ENCODE measurements around the gene ZBED3. TPM values are rescaled to one million over a fixed set of nuclear protein-coding genes. Genes with fewer than 3 reads are reported as not detected.
"Not testable (repeated sequence)": the region's sequence is repeated elsewhere in the genome, so short reads cannot be mapped to it uniquely, and the experiment has no call there.

Gene ZBED3
- polyA plus RNA-seq, 3 donors from 2014 or later, result 0.14 to 2.2 (median 1.5) TPM

DNA sequence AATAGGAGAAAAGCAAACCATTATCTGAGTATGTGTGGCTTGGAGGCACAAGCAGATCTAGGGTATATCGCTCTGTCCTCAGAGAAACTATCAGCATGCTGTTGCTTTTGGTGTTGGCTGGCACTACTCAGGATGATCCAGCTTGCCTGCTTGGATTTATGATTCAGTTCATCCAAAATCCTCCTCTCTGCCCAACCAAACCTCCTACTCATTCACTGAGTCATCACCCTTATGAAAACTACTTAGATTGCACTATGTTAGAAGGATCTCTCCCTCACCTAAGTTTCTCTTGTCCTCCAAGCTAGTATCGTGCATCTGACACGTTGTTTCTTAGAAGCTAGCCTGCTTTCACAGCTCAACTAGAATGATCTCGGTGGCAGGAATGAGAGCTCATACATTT is 14.2 kb upstream of the ZBED3 start:
- Mint-ChIP-seq H3K36me3 (peaks cover 0 to 5% (median 0%) of the 10 kb centered on the region in 3 donors), H3K27ac (no peak overlapping the region), H3K9me3 (no peaks in the 10 kb centered on the region), H3K4me1 (no peaks in the 10 kb centered on the region), H3K27me3 (ENCODE audit: low read depth in 3 of 3) (peaks cover 0 to 4% (median 2%) of the 10 kb centered on the region in 3 donors), H3K4me3 (no peak overlapping the region)
- no peak for DNase-seq

DNA sequence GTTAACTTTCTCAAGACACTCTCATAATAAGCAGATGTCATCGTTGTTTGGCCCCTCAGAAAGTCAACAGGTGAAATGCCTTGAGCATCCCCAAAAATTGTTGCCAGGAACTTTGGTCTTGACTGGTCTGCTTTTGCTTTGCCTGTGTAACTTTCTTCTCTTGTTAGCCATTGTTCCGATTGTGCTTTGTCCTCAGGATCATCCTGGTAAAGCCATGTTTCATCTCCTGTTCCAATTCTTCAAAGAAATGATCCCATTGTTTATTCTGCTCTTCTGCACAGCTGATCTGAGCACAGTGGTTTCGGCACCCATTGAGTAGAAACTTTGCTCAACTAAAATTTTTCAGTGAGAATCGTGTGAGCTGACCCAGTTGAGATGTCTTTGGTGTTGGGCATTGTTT is 8.1 kb upstream of the ZBED3 start:
- no peak overlapping the region for H3K4me3 Mint-ChIP-seq
- H3K4me1 Mint-ChIP-seq, result no peaks in the 10 kb centered on the region
- DNase-seq, result no peak
- H3K27ac Mint-ChIP-seq, result peak overlapping the region in 1 of 6 donors; percentile 22
- peaks cover 3 to 9% (median 5%) of the 10 kb centered on the region in 3 donors for H3K27me3 Mint-ChIP-seq (ENCODE audit: low read depth in 3 of 3)
- peaks cover 0 to 3% (median 0%) of the 10 kb centered on the region in 3 donors for H3K36me3 Mint-ChIP-seq
- H3K9me3 Mint-ChIP-seq, result peaks cover 0 to 2% (median 0%) of the 10 kb centered on the region in 6 donors

DNA sequence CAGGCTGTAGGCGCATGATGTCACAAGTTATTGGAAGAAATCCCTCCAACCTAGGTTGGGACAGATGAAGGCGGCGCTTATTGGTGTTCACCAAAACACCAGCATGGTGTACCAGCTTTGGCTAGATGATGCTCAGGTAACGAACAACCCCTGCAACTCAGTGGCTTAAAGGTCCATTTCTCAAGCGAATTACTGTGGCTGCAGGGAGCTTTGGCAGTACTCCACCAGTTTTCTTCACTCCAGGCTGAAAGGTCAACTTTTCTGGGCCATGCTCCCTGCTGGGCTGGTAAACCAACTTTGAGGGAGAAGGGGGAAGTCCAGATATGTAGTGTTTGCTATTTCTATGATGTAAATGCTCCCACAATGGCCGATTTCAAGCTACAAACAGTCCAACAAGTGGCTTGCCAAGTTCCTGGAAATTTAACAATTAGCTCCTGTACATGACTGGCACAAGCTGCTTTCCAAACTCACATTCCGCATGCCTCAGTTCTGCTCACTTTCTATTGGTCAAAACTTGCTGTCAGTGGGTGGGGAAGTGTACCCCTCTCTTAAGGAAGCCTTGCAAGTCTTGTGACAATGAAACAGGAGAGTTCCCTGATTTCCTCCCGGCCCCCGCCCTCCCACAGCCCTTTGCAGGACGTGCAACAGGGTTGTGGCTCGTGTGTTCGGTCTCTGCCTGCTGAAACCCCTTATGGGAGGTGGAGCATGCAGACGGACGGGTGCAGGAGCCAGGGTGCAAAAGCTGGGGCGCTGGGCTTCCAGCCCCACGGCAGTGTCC is 588 bp upstream of the ZBED3 start:
- H3K9me3 Mint-ChIP-seq, result no peaks in the 10 kb centered on the region
- H3K4me1 Mint-ChIP-seq, result peaks cover 15 to 23% of the 10 kb centered on the region in 2 donors
- peaks cover 2 to 14% (median 7%) of the 10 kb centered on the region in 3 donors for H3K27me3 Mint-ChIP-seq (ENCODE audit: low read depth in 3 of 3)
- H3K27ac Mint-ChIP-seq, result peak overlapping the region in 5 of 6 donors; percentile 50 to 81 (median 65)
- no peak for DNase-seq
- H3K36me3 Mint-ChIP-seq, result peaks cover 0 to 3% (median 0%) of the 10 kb centered on the region in 3 donors
- H3K4me3 Mint-ChIP-seq, result peak overlapping the region; percentile 92 to 96 (median 93)

DNA sequence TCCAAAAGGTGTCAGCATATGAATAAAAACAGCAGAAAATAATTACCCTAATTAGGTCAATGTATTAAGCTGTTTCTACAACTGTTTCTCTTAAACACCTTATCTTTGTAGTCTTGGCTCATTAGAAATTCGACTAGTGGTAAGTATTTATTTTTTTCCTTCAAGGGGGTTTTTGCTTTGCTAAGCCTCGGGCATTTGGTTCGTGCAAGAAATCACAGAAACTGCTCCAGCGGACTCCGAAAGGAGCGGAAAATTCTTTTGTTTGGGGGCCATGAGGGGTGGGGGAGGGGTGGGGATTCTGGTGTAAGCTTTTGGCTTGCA is 757 bp downstream of the ZBED3 start:
- DNase-seq, result no peak
- no peaks in the 10 kb centered on the region for H3K9me3 Mint-ChIP-seq
- peaks cover 0 to 6% (median 0%) of the 10 kb centered on the region in 3 donors for H3K36me3 Mint-ChIP-seq
- peak overlapping the region; percentile 63 to 91 (median 74) for H3K27ac Mint-ChIP-seq
- peak overlapping the region; percentile 92 to 96 (median 93) for H3K4me3 Mint-ChIP-seq
- H3K27me3 Mint-ChIP-seq (ENCODE audit: low read depth in 3 of 3), result peaks cover 2 to 14% (median 4%) of the 10 kb centered on the region in 3 donors
- H3K4me1 Mint-ChIP-seq, result peaks cover 15 to 23% of the 10 kb centered on the region in 2 donors

DNA sequence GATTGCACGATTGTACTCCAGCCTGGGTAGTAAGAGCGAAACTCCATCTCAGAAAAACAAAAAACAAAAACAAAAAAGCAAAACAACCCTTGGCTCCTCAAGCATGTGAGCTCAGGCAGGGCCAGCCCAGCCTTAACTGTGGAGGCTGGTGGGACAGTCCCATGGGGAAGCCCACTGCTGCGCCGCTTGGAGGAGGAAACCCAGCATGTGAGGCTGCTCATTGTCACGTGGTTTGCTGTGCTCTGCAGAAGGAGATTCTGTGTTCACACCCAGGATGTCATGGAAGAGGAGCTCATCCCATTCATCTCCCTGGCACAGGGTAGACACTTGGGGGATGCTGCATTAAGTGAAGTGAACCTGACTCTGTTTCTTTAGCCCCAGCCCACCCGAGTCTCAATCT is 4.0 kb downstream of the ZBED3 start:
- H3K27me3 Mint-ChIP-seq (ENCODE audit: low read depth in 3 of 3), result peaks cover 0 to 11% (median 0%) of the 10 kb centered on the region in 3 donors
- no peak overlapping the region for H3K27ac Mint-ChIP-seq
- peaks cover 0 to 11% (median 0%) of the 10 kb centered on the region in 3 donors for H3K36me3 Mint-ChIP-seq
- H3K4me3 Mint-ChIP-seq, result no peak overlapping the region
- no peak for DNase-seq
- H3K9me3 Mint-ChIP-seq, result no peaks in the 10 kb centered on the region
- H3K4me1 Mint-ChIP-seq, result peaks cover 13 to 18% of the 10 kb centered on the region in 2 donors

DNA sequence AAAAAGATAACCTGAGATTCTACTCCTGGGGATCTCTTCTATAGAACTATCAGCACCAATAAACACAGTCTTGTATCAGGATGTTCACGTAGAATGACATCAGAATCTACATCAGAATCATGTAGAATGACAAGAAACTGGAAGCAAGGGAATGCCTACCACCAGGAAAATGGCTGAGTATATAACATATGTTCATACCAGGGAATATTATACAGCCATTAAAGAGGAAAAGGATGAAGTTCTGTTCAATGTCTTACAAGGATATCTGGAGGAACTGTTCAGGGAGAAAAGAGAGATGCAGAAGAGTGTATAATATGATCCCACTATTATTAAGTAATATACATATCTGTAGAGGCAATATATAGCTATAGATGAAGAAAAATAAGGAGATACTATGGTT is 4.8 kb downstream of the ZBED3 start:
- Mint-ChIP-seq H3K9me3 (no peaks in the 10 kb centered on the region), H3K4me3 (no peak overlapping the region), H3K27ac (peak overlapping the region in 1 of 6 donors; percentile 2), H3K4me1 (peaks cover 11 to 16% of the 10 kb centered on the region in 2 donors), H3K27me3 (ENCODE audit: low read depth in 3 of 3) (peaks cover 0 to 5% (median 0%) of the 10 kb centered on the region in 3 donors), H3K36me3 (peaks cover 0 to 11% (median 0%) of the 10 kb centered on the region in 3 donors)
- DNase-seq, result no peak

DNA sequence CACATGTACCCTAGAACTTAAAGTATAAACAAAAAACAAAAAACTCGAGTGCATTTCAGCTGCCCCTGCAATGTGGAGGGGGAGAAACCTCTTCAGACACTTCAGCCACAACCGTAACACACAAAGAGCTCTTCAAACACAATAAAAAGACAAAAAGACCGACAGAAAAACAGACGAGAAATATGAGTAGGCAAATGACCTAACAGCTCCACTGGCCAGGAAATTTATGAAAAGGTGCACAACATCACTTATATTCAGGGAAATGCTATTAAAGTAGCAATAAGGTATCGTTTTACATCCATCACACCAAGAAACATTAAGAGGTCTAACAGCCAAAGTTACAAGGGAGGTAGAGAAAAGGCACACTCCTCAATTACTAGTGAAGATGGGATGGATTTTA is 6.2 kb downstream of the ZBED3 start:
- DNase-seq, result no peak
- Mint-ChIP-seq H3K27ac (no peak overlapping the region), H3K4me3 (no peak overlapping the region), H3K9me3 (no peaks in the 10 kb centered on the region), H3K27me3 (ENCODE audit: low read depth in 3 of 3) (peaks cover 0 to 2% (median 1%) of the 10 kb centered on the region in 3 donors), H3K4me1 (peaks cover 3 to 14% of the 10 kb centered on the region in 2 donors), H3K36me3 (peaks cover 0 to 11% (median 0%) of the 10 kb centered on the region in 3 donors)

DNA sequence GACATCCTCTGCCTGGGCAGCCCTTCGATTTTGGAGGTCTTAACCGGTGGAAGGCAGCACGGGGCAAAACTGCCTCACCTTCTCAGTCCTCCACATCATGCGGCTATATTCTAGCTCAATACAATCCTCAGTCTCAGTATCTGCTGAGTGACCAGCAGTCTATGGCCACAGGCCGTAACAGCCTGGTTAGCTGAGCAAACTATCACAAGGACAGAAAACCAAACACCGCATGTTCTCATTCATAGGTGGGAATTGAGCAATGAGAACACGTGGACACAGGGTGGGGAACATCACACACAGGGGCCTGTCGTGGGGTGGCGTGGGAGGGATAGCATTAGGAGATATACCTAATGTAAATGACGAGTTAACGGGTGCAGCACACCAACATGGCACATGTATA is 6.6 kb downstream of the ZBED3 start:
- H3K27ac Mint-ChIP-seq; H3K9me3 Mint-ChIP-seq; DNase-seq; H3K27me3 Mint-ChIP-seq (ENCODE audit: low read depth in 3 of 3); H3K4me3 Mint-ChIP-seq: not testable (repeated sequence)
- Mint-ChIP-seq H3K36me3 (peaks cover 0 to 13% (median 0%) of the 10 kb centered on the region in 3 donors), H3K4me1 (peaks cover 3 to 15% of the 10 kb centered on the region in 2 donors)

DNA sequence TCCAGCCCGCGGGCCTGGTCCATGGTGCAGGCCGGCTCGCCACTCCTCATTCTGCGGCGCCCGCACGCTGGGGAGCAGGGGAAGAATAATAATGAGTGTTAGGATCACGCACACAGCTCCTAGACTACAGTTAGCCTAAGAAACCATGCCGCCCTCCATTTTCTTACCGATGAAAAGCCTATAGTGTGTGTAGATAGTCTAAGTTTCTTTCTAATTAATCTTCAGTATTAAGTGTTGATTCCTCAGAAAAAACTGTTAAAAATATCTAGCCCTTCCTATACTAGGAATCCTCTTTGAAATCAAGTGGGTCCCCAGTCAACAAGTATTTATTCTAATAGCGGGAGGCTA is 9.3 kb downstream of the ZBED3 start:
- no peaks in the 10 kb centered on the region for H3K9me3 Mint-ChIP-seq
- peaks cover 0 to 21% (median 5%) of the 10 kb centered on the region in 3 donors for H3K36me3 Mint-ChIP-seq
- no peak overlapping the region for H3K27ac Mint-ChIP-seq
- DNase-seq, result no peak
- H3K4me1 Mint-ChIP-seq, result peaks cover 3 to 15% of the 10 kb centered on the region in 2 donors
- peak overlapping the region; percentile 67 to 78 (median 74) for H3K4me3 Mint-ChIP-seq
- H3K27me3 Mint-ChIP-seq (ENCODE audit: low read depth in 3 of 3), result peaks cover 1 to 2% (median 2%) of the 10 kb centered on the region in 3 donors

DNA sequence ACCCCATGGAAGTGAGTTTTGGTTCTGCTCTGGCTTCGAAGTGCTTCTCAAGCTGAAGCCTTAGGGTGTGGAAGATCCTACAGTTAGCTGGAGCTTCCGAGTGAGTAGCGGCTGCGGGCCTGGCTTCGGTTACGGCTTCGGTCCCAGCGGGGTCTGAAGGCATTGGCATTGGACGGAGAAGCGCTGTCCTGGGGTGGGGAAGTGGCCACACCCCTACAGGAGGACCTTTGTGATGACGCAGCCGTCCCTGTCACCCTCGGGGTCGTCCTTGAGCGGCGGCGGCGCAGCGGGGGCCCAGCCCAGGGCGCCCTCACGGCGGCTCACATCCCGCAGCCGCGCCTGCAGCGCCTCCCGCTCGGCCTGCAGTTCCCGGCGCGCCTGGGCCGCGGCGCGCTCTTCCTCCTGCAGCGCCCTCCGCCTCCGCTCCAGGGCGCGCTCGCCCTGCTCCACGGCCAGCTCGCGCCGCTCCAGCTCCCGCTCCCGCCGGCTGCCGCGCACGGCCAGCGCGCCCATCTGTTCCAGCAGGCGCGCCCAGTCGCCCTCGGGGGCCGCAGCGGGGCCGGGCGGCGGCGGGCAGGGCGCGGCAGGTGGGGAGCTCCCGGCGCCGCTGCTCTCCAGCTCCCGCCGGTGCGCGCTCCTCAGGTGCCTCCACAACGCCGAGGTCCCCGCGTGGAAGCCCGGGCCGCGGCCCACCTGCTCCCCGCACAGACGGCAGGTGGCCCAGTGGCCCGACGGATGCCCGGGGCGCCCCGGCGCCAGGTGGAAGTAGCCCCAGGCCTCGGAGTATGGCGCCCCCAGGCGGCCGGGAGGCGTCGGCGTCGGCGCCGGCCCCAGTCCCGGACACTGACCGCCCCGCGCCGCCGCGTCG is 9.9 kb downstream of the ZBED3 start:
- Mint-ChIP-seq H3K36me3 (peaks cover 0 to 21% (median 5%) of the 10 kb centered on the region in 3 donors), H3K4me1 (peaks cover 3 to 15% of the 10 kb centered on the region in 2 donors), H3K9me3 (no peaks in the 10 kb centered on the region), H3K4me3 (peak overlapping the region; percentile 67 to 78 (median 70)), H3K27ac (no peak overlapping the region), H3K27me3 (ENCODE audit: low read depth in 3 of 3) (peaks cover 1 to 2% (median 2%) of the 10 kb centered on the region in 3 donors)
- DNase-seq, result peak; percentile 45 to 55 (median 53)

DNA sequence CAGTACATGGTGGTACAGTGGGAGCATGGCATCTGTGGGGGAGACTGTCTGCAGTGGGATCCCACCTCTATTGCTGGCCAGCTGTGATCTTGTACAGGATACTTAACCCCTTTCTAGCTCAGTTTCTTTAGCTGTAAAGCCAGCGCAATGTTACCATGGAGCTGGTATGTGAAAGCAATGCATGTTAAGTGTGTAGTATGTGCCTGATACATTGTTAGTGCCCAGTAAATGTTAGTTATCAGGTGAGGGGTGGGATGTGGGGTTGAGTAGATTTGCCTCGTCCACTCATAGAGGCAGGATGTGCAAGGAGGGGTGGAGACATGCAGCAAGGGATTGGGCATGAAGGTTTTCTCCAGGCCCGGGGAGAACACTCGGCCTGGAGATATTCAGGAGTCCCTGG is 12.3 kb downstream of the ZBED3 start:
- H3K4me3 Mint-ChIP-seq, result no peak overlapping the region
- no peak overlapping the region for H3K27ac Mint-ChIP-seq

DNA sequence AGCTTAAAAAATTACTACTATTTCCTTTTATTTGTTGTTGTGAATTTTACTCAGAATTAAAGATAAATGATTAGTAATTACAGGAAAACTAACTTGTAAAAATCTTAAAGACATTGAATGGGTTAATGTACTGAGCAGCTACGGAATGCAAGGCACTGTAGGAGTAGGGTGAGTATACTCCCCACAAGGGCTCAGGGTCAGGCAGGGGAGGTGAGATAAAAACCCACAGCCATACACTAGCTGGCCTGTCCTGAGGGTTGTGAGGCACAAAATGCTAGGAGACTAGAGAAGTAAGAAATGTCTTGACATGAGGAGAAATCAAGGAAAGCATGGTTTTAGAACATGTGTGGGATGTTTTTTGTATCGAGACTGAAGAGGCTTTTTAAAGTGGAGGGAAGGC is 13.4 kb downstream of the ZBED3 start:
- peaks cover 3 to 15% of the 10 kb centered on the region in 2 donors for H3K4me1 Mint-ChIP-seq
- peaks cover 3 to 30% (median 22%) of the 10 kb centered on the region in 3 donors for H3K36me3 Mint-ChIP-seq
- H3K4me3 Mint-ChIP-seq, result no peak overlapping the region
- peaks cover 1 to 5% (median 2%) of the 10 kb centered on the region in 3 donors for H3K27me3 Mint-ChIP-seq (ENCODE audit: low read depth in 3 of 3)
- H3K9me3 Mint-ChIP-seq, result no peaks in the 10 kb centered on the region
- no peak for DNase-seq
- no peak overlapping the region for H3K27ac Mint-ChIP-seq

More for the DNA sequence above, 12.3 kb downstream of the ZBED3 start:
- Mint-ChIP-seq H3K27me3 (ENCODE audit: low read depth in 3 of 3) (peaks cover 1 to 5% (median 2%) of the 10 kb centered on the region in 3 donors), H3K9me3 (no peaks in the 10 kb centered on the region), H3K36me3 (peaks cover 3 to 21% (median 13%) of the 10 kb centered on the region in 3 donors), H3K4me1 (peaks cover 3 to 15% of the 10 kb centered on the region in 2 donors)
- no peak for DNase-seq

DNA sequence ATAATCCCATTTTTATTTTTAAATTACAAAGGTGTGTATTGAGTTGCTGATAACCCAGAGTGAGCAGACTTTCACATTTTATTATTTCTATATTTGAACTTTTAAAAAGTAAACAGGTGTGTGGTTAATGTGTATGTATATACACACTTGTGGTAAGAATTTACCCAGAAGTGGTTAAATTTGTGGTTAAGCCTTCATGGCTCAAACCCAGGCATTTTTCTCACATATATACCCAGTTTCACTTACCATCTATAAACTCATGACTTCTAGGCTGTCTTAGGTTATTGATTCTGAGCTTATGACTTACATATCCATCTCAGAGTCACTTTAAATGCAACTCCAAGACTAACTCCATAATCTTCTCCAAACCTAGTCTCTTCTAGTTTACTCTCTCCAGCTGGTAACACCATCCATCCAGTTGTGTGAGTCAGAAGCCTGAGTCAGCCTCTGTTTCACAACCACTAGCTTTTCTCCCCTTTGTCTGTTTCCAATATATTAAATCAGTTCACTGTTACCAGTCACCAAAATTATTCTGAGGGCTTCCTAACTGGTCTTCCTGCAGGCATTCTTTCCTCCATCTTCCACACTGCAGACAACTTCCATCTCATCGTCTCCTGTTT is 20.2 kb downstream of the ZBED3 start:
- Mint-ChIP-seq H3K4me3 (no peak overlapping the region), H3K36me3 (peaks cover 20 to 54% (median 32%) of the 10 kb centered on the region in 3 donors)
- no peak for DNase-seq

More for the DNA sequence above, 20.2 kb downstream of the ZBED3 start:
- H3K27ac Mint-ChIP-seq, result peak overlapping the region in 1 of 6 donors; percentile 46
- H3K27me3 Mint-ChIP-seq (ENCODE audit: low read depth in 3 of 3), result peaks cover 0 to 5% (median 2%) of the 10 kb centered on the region in 3 donors
- peaks cover 13 to 22% of the 10 kb centered on the region in 2 donors for H3K4me1 Mint-ChIP-seq
- no peaks in the 10 kb centered on the region for H3K9me3 Mint-ChIP-seq

Data from immature natural killer cell (primary cell).